GM19468 (cell line): ENCODE results near the gene THBD.

Experiments
- ATAC-seq: cut with Tn5 transposase; IDR thresholded peaks from one replicate; pipeline ENCODE4 v1.9.1; 2021; ENCODE audit warnings: mild to moderate bottlenecking, moderate library complexity, moderate number of reproducible peaks; ENCODE audit not compliant: unreplicated experiment; ENCODE audit errors: extremely low read depth

The THBD gene

DNA sequence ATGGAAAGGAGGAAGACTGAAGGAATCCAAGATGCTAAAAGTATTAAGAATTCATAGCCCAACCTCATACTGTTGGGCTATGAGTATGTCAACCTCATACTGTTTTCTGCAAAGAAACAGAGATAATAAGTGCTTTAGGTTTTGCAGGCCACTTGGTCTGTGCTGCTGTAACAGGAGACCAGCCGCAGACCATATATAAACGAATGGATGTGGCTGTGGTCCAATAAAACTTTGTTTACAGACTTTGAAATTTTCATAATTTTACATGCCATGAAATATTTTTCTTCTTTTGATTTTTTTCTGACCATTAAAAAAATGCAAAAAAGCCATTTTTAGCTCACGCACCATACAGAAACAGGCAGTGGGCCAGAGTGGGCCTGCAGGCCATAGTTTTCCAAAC is 13.7 kb upstream of the THBD start:
- ATAC-seq = no peak

- ATAC-seq = no peak
These were observed 13.2 kb upstream of the THBD start for GRCh38 chr20:23062632-23063031.

DNA sequence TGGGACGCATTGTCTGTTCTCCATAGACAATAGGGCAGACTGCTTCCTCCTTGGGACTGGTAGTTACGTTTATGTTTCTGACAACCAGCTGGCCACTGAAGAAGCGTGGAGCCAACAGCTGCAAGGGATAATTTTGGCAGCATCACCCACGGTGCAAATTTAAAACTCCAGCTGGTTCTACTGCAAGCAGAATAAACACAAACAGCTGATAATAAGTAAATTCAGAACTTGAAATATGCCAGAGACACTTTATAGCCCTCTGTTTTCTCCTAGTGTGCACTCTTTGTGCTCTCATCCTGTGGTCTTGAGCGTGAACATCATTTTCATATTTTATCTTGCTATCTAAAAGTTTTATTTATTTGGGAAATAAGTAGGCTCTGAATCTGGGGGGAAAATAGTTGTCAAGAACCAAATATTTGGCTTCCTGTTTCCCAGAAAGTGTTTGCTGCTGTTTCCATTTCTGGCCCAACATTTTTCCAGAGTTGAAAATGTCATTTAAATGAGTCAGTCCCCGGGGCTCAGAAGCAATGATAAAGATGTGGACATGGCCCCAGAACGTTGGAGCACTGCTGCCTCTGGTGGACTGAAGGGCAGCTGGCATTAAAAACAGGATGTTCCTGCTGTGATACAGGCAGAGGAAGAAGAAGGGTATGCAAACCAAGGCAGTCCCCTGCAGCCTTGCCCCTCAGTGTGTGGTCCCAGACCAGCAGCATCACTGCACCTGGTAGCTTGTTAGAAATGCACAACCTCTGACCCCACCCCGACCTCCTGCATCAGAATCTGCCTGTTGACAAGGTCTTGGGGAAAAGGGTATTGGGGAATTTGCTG is 12.5 kb upstream of the THBD start:
- no peak for ATAC-seq

- no peak for ATAC-seq
These were observed 11.8 kb upstream of the THBD start for GRCh38 chr20:23061262-23061661.

DNA sequence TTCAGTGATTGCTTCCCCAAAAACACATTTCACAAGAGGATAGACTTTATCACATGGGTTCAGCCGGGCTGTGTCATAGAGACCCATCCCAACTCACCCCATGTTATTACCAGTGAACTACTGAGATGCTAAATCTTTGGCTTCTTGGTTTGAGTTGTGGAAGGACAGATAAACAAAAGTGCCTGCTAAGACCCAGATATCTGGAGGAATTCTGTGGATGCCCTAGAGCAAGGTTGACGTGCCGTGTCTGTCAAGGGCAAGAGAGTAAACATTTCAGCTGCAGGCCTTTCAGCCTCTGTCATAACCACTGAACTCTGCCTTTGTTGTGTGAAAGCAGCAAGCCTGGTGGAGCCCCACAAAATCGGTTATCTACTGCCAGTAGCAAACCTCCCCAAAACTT is 11.2 kb upstream of the THBD start:
- no peak for ATAC-seq

GRCh38 chr20:23059846-23060245 is 10.4 kb upstream of the THBD start:
- no peak for ATAC-seq

GRCh38 chr20:23059001-23059400 is 9.5 kb upstream of the THBD start:
- no peak for ATAC-seq

DNA sequence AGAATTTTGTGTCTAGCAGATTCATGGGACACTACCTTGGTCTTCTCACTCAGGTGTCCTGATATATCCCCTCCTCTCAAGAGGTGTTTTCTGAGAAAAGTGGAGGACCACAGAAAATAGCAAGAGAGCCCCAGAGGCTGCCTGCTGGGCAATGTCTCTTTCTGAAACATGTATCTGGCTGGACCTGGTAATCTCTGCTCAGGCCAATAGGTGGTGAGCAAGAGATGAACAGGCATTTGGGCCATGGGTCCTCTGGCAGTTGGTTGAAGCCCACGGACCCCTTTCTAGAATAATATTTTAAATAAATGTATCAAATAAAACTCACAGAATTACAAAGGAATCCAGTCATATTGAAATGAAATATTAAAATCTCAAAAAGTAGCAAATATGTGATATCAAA is 8.8 kb upstream of the THBD start:
- no peak for ATAC-seq

DNA sequence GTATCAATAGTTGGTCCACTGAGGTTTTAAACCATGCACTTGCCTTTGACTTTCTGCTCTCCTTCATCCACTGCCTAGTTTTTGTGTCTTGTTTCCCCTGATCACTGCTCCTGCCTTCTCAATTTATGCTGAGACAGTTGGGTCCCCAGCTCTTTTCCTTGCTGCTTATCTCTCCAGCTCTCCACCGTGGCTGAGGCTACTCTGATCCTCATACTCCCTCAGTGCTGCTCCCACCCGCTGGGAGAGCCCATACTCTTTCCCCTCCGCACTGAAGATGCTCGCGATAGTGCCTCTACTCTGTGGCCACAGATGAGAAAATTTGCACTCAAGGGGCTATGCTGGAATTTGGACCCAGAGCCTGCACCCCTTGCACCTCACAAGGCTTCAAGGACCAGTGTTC is 3.4 kb upstream of the THBD start:
- ATAC-seq = no peak

GRCh38 chr20:23050847-23051627 is 1.6 kb upstream of the THBD start:
- no peak for ATAC-seq

DNA sequence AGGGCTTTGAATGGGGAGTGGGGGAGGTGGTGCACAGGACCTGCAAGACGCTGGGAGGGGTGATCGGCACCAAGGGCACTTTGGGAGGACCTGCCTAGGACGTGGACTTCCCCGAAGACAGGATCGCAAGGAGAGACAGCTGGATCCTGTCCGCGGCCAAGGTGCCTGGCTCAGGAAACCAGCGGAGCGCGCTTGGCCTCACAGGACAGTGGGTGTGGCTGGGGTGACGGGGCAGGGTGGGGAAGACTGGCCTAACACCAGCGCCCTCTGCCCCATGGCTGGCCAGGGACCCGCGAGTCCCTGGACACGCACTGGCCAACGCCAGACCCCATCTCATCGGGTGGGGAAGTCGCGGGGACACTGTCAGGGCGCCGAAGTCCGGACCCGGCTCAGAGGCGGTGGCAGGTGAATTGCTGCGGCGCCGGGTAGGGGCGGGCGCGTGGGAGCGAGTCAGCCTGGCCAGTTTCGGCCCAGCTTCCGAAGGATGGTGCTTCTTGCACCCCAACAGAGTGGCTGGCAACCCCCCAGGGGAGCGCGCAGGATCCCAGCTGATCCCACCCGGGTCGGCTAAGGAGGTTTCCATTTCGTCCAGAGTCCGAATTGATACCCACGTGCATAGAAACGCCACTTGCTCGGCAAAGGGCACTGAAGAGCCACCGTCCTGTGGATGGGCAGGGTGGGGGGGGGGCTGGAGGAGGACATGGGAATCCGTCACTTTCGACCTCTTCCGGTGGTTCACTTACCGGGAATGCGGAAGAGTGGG is 785 bp upstream of the THBD start:
- ATAC-seq = no peak

- ATAC-seq = no peak
These were observed 930 bp downstream of the THBD start for GRCh38 chr20:23048283-23049200.

GRCh38 chr20:23047738-23048214 is 1.7 kb downstream of the THBD start:
- no peak for ATAC-seq

GRCh38 chr20:23047001-23047737 is 2.3 kb downstream of the THBD start:
- no peak for ATAC-seq

GRCh38 chr20:23046431-23046830 is 3.0 kb downstream of the THBD start:
- ATAC-seq = no peak

DNA sequence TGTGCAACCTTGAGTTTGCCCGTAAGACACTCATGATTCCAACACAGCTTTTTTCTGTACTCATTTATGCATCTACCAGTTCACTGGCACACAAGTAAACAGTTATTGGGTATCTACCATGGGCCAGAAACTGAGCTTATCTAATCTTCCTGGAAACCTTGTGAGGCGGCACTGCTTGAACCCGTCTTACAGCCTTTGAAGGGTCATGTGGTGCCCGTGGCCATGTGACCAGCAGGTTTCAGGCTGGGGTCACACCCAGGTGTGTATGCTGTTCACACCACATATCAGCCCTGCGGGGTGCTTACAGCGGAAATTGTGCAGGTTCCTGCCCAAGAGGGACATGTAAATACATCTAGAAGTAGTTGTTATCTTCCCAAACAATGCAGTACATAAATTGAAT is 6.1 kb downstream of the THBD start:
- no peak for ATAC-seq

DNA sequence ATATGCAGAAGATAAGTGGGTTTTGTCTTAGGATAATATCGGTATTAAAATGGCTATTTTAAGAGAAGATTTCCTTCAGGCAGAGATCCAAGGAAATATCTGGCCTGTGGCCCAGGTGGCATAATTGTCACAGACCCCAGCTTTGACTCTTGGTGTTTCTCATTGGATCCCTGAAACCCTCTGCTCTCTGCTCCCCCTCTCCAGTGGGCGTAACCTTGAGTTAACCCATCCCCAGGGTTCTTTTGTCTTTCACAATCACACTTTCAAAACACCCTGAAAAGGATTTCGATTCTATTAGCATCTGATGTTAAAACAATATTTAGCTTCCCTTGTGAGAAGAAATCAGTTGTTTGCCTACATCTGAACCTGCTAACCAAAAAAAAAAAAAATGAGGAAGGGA is 7.2 kb downstream of the THBD start:
- ATAC-seq = no peak

DNA sequence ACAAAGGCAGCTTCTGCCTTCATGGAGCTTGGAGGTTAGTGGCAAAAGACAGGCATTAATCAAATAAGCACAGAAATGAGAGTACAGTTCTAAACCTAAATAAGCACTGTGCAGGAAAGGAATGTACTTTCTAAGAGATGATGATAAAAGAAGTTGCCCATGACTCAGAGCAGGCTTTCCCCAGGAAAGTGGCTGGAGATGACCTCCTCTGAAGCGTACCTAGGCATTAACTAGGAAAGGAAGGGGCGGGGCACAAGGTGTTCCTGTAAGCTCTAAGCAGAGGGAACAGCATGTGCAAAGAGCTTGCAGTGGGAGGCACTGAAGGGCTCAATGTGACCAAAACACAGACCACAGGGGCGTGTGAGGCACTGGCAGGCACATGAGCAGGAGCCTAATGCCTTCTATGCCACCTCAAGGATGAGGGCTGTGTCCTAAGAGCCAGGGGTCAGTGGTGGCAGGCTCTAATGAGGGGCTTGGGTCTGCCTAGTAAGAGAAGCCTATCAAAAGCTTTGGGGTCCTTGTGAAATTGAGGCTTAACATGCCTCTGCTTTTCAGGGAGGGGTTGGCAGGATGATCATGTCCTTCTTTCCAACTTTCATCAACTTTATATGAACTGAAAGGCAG is 9.5 kb downstream of the THBD start:
- ATAC-seq = no peak
